GM21723 (cell line): ENCODE results near the gene GRID1.
"Not testable (repeated sequence)": the region's sequence is repeated elsewhere in the genome, so short reads cannot be mapped to it uniquely, and the experiment has no call there.

Source experiments
- ATAC-seq: cut with Tn5 transposase; IDR thresholded peaks from one replicate; pipeline ENCODE4 v1.9.1; 2021; ENCODE audit warnings: mild to moderate bottlenecking, moderate library complexity; ENCODE audit not compliant: unreplicated experiment

GRID1 gene

GRCh38 chr10:85863301-85864172 is 503.1 kb downstream of the GRID1 start:
- no peak for ATAC-seq

DNA sequence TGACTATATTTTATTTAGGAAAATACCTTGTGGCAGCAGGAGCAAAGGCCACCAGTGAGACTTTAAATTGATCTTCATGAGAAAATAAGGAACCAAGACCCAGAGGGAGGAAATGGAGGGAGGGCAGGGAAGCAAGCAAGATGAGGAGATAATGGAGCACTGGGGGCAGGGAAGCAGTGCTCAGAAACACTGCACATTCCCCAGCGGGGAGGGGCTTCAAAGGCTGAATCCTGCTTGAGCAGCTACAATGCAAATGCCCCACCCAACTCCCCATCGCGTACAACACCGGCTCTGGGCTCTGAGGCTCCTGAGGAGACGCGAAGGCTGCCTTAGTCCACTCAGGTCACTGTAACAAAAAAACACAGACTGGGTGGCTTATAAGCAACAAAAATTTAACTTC is 503.8 kb downstream of the GRID1 start:
- no peak for ATAC-seq

DNA sequence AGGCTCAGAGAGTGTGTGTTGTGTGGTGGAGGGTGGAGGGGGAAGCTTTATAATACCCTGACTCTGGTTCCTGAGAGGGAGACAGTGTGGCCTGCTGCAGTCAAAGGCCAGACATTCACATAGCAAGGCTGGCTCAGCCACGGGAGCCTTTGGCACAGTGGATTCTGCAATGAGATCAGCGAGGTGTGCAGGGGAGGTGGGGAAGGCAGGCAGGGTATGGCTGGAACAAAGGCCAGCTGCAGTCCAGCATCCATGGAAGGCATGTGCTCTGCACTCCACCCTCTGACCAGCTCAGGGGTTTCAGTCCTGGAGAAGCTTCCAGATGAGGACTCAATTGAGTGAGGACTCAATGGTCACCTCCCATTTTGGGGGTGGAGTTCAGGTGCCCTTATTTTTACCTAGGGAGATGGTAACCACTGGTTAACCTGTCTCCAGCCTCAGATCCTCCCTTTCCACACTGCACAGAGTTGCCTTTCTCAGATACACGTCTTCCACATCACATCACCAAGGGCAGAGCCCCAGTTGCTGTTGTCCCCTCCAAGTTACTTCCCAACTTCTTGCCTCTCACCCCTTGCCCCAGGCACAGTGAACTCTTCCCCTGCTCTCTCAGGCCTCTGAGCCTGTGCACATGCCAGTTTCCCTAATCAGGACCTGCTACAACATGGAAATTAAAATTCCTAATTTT is 504.9 kb downstream of the GRID1 start:
- no peak for ATAC-seq

GRCh38 chr10:85859859-85860258 is 506.7 kb downstream of the GRID1 start:
- ATAC-seq: no peak

GRCh38 chr10:85858776-85859515 is 507.6 kb downstream of the GRID1 start:
- ATAC-seq: no peak

DNA sequence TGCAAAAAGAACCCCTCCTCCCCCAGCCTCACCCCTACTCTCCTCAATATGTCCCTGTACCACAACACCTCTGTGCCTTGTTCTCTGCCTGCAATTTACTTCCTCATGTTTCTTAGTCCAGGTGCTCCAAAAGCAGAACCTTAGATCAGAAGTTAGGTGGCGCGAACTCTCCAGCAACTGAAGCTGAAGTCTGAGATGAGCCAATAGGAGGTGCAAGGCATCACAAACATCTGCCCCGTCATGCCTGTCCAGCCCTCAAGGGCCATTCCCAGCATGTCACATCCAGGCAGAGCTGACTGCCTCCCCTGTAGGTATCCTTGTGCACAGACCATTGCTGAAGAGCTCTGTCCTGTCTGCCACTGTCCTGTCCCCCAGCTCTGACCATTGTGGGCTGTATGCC is 508.8 kb downstream of the GRID1 start:
- no peak for ATAC-seq

GRCh38 chr10:85857305-85857704 is 509.3 kb downstream of the GRID1 start:
- ATAC-seq: no peak

GRCh38 chr10:85851934-85852333 is 514.7 kb downstream of the GRID1 start:
- no peak for ATAC-seq

- ATAC-seq: no peak
Measured at GRCh38 chr10:85851325-85851724, 515.3 kb downstream of the GRID1 start.

DNA sequence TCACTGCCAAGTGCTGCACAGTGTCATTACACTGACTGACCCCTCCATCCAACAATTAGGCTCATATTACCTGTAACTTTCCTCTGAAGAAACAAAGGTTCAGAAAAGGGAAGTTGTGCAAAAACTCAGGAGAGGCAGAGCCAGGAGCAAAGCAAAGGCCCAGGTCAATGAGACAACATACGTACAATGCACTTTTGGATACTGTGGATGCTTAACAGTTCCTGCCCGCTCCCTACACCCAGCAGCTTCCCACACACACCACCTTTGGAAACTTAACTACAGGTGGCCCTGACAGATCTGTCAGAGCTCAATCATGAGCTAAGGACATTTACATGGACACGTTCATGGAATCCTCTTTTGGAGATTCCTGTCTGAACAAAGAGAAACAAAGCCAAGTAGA is 515.9 kb downstream of the GRID1 start:
- ATAC-seq: no peak

DNA sequence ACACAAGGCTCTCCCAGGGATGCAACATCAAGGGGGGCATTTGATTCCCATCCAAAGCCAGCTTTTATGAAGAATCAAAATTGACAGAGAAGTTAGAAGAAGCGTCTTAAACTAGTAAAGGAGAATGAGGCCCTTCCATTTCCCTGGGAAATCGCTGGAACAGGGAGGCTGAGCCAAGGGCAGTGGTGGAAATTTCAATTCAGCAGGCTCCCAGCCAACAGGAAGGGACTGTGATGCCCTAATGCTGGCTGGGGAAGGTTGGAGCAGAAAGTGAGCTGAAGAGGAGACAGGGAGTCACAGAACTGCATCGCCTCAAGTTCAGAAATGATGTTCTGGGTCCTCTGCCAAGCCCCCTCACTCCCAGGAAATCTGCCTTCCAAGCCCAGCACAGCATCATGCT is 517.3 kb downstream of the GRID1 start:
- no peak for ATAC-seq

GRCh38 chr10:85848756-85849155 is 517.8 kb downstream of the GRID1 start:
- ATAC-seq: no peak

DNA sequence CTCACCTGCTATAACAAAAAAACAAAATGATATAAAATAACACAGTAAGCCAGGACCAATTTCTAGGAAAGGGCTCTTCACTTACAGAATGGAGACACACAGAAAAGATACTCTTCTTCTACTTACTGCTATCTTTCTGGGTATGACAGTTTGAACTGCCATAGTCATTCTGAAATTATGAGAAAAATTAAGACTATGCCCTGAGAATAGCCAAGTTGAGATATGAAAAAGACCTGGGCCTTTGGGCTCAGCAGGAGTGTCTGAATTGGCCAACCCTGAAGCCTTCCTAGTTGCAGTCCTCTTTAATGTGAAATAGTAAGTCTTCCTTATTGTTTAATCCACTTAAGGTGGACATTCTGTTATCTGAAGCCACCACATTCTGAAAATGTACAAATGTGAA is 519.5 kb downstream of the GRID1 start:
- ATAC-seq: no peak

DNA sequence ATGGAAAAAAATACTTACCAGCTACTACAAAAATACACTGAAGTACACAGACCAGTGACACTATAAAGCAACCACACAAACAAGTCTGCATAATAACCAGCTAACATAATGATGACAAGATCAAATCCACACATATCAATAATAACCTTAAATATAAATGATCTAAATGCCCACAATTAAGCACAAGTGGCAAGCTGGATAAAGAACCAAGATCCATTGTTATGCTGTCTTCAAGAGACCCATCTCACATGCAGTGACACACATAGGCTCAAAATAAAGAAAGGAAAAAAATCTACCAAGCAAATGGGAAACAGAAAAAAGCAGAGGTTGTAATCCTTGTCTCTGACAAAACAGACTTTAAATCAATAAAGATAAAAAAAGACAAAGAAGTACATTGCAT is 527.9 kb downstream of the GRID1 start:
- ATAC-seq: not testable (repeated sequence)

DNA sequence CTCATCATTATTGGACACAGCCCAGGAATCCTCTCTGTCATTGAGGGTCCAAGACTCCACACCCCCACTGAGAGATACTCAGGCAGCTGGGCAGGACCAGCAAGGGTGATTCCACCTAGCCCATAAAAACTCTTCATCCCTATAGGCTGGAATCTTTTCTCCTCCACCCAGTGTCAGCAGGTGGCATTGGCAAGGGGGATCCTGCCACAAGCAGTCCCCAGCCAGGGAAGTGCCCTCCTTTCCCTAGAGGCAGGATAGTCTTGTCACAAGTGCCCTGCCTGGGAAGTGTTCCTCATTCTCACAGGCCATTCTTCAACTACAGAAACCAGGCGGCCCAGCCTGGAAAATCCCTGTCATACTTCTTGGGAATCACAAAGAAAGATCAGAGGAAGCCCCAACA is 533.6 kb downstream of the GRID1 start:
- no peak for ATAC-seq

- no peak for ATAC-seq
Measured at GRCh38 chr10:85831422-85831821, 535.2 kb downstream of the GRID1 start.

DNA sequence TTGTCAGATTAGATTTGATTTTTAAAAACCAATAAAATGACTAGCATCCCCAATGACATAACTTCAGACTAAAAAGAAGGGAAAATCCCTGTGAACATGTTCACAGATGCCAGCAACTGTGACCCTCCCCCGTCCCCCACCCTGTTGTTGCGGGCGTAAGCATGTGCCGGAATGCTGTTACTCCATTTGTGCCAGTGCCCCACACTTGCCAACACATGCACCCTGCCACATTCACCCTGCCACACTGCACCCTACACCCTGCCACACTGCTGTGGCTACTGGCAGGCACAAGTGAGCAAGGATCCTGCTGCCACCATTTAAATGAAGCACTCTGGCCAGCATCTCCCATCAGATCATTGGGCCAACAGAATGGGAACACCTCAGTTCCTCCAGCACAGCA is 540.2 kb downstream of the GRID1 start:
- no peak for ATAC-seq

GRCh38 chr10:85811405-85811804 is 555.2 kb downstream of the GRID1 start:
- ATAC-seq: no peak

GRCh38 chr10:85810674-85811073 is 555.9 kb downstream of the GRID1 start:
- no peak for ATAC-seq

DNA sequence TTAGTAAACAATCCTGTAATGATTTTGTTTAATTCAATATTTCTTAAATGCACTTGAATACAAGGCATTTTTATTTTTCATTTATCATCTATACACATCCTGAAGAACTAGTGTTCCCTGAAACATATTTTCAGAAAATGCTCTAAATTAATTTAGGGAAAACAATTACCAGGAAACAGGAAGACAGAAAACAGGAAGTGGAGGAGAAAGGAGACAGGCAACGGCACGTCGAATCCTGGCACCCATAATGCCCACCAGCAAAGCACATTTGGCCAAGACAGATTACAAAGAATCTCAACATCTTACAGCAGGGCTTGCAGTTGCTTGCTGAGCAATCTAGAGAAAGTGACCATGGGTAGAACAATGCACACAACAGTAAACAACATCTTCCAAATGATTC is 571.1 kb downstream of the GRID1 start:
- ATAC-seq: no peak

- no peak for ATAC-seq
Measured at GRCh38 chr10:85794553-85794952, 572.0 kb downstream of the GRID1 start.

- ATAC-seq: no peak
Measured at GRCh38 chr10:85792533-85792858, 574.1 kb downstream of the GRID1 start.
